Measurements from ENCODE around the gene SLC10A2. TPM values are rescaled to one million over a fixed set of nuclear protein-coding genes. Genes with fewer than 3 reads are reported as not detected.
"Not testable (repeated sequence)": the region's sequence is repeated elsewhere in the genome, so short reads cannot be mapped to it uniquely, and the experiment has no call there.

SLC10A2 gene
- total RNA-seq, 3 donors from 2014 or later, result 0.16 TPM; not detected in 2

- no peaks in the 10 kb centered on the region for H3K36me3 ChIP-seq (ENCODE audit: low read depth)
- no peak for TF ChIP-seq CTCF (IDR thresholded peaks at IDR 0.05)
- no peaks in the 10 kb centered on the region for H3K4me1 ChIP-seq (ENCODE audit: low read depth)
- DNase-seq, result no peak
- no peak overlapping the region for H3K4me3 ChIP-seq
- intact Hi-C loops (cut with DNase I, micrococcal nuclease), result no loop called here
- ATAC-seq, result no peak
- no peaks in the 10 kb centered on the region for H3K9me3 ChIP-seq
Observed at GRCh38 chr13:103101500-103101899, 35.3 kb upstream of the SLC10A2 start.

GRCh38 chr13:103100830-103101229 lies 34.6 kb upstream of the SLC10A2 start:
- Histone ChIP-seq H3K36me3 (ENCODE audit: low read depth) (no peaks in the 10 kb centered on the region), H3K4me1 (ENCODE audit: low read depth) (no peaks in the 10 kb centered on the region), H3K9me3 (no peaks in the 10 kb centered on the region), H3K4me3 (no peak overlapping the region)
- DNase-seq (no peak), ATAC-seq (no peak)
- intact Hi-C loops (cut with DNase I, micrococcal nuclease), result no loop called here
- TF ChIP-seq CTCF (IDR thresholded peaks at IDR 0.05), result no peak

GRCh38 chr13:103099722-103100293 lies 33.6 kb upstream of the SLC10A2 start:
- H3K4me1 ChIP-seq (ENCODE audit: low read depth), result no peaks in the 10 kb centered on the region
- no peaks in the 10 kb centered on the region for H3K36me3 ChIP-seq (ENCODE audit: low read depth)
- H3K4me3 ChIP-seq, result no peak overlapping the region
- ATAC-seq, result no peak
- no peaks in the 10 kb centered on the region for H3K9me3 ChIP-seq
- no peak for DNase-seq
- TF ChIP-seq CTCF (IDR thresholded peaks at IDR 0.05), result no peak
- intact Hi-C loops (cut with DNase I, micrococcal nuclease), result no loop called here

GRCh38 chr13:103098535-103098934 lies 32.3 kb upstream of the SLC10A2 start:
- no peak for ATAC-seq

GRCh38 chr13:103097366-103097928 lies 31.2 kb upstream of the SLC10A2 start:
- intact Hi-C loops (cut with DNase I, micrococcal nuclease), result no loop called here
- Histone ChIP-seq H3K4me3 (no peak overlapping the region), H3K36me3 (ENCODE audit: low read depth) (no peaks in the 10 kb centered on the region), H3K4me1 (ENCODE audit: low read depth) (no peaks in the 10 kb centered on the region), H3K9me3 (peaks cover 15% of the 10 kb centered on the region)
- TF ChIP-seq CTCF (IDR thresholded peaks at IDR 0.05), result no peak
- no peak for ATAC-seq
- no peak for DNase-seq

More at GRCh38 chr13:103098535-103098934, 32.3 kb upstream of the SLC10A2 start:
- no peaks in the 10 kb centered on the region for H3K4me1 ChIP-seq (ENCODE audit: low read depth)
- peaks cover 5% of the 10 kb centered on the region for H3K9me3 ChIP-seq
- no peak for TF ChIP-seq CTCF (IDR thresholded peaks at IDR 0.05)
- DNase-seq, result no peak
- no peak overlapping the region for H3K4me3 ChIP-seq
- H3K36me3 ChIP-seq (ENCODE audit: low read depth), result no peaks in the 10 kb centered on the region
- intact Hi-C loops (cut with DNase I, micrococcal nuclease), result no loop called here

GRCh38 chr13:103093649-103094048 lies 27.4 kb upstream of the SLC10A2 start:
- DNase-seq; H3K36me3 ChIP-seq (ENCODE audit: low read depth); H3K4me3 ChIP-seq; ATAC-seq; H3K4me1 ChIP-seq (ENCODE audit: low read depth); intact Hi-C loops (cut with DNase I, micrococcal nuclease): not testable (repeated sequence)
- peaks cover 19% of the 10 kb centered on the region for H3K9me3 ChIP-seq
